Measurements from ENCODE around the gene GNAT3.

Gene GNAT3

DNA sequence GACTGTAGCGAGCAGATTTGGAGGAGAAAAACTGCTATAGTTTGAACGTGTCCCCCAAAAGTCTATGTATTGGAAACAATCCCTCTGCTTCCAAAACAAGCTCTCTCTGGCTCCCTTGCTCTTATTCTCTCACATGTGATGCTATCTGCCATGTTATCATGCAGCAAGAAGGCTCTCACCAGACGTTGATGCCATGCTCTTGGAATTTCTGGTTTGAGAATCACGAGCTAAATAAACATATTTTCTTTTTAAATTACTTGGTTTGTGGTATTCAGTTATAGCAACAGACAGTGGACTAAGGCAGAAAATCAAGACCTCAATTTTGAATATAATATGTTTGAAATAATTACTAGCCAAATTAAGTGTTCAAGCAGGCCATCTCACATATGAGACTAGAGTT, 17.5 kb upstream of the GNAT3 start:
- H3K36me3 ChIP-seq (ENCODE audit: insufficient read depth, low read length), result no peaks in the 10 kb centered on the region
- no peaks in the 10 kb centered on the region for H3K9me3 ChIP-seq (replicated peaks; ENCODE audit: low read length)
- H3K4me3 ChIP-seq (ENCODE audit: low read length), result no peak overlapping the region
- H3K4me1 ChIP-seq (ENCODE audit: control insufficient read depth, insufficient read depth, low read length), result peaks cover 9% of the 10 kb centered on the region
- no peak overlapping the region for H3K9ac ChIP-seq (ENCODE audit: low read depth, low read length)
- H3K27me3 ChIP-seq (ENCODE audit: control insufficient read depth, insufficient read depth, low read length), result no peaks in the 10 kb centered on the region
- no peak overlapping the region for H3K4me2 ChIP-seq (ENCODE audit: low read length)

DNA sequence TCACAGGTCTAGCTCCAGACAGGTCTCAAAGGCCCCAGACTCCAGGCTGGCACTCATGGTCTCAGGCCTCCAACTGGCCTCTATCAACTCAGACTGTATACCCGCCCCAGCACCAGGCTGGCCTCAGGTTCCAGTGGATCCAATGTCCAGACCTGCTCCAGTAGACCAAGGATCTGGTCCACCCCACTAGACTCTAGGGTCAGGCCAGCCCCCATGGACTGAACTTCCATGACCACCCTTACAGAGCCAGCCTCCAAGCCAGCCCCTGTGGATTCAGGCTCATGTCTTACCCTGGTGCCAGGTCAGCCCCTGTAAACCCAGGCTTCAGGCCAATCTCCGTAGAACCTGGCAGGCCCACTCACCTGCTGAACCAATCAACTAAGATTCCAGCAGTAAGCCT, 16.8 kb upstream of the GNAT3 start:
- Histone ChIP-seq H3K9ac (ENCODE audit: low read depth, low read length) (no peak overlapping the region), H3K4me3 (ENCODE audit: low read length) (no peak overlapping the region), H3K4me1 (ENCODE audit: control insufficient read depth, insufficient read depth, low read length) (peaks cover 9% of the 10 kb centered on the region), H3K4me2 (ENCODE audit: low read length) (no peak overlapping the region), H3K36me3 (ENCODE audit: insufficient read depth, low read length) (no peaks in the 10 kb centered on the region), H3K9me3 (replicated peaks; ENCODE audit: low read length) (no peaks in the 10 kb centered on the region), H3K27me3 (ENCODE audit: control insufficient read depth, insufficient read depth, low read length) (no peaks in the 10 kb centered on the region)

DNA sequence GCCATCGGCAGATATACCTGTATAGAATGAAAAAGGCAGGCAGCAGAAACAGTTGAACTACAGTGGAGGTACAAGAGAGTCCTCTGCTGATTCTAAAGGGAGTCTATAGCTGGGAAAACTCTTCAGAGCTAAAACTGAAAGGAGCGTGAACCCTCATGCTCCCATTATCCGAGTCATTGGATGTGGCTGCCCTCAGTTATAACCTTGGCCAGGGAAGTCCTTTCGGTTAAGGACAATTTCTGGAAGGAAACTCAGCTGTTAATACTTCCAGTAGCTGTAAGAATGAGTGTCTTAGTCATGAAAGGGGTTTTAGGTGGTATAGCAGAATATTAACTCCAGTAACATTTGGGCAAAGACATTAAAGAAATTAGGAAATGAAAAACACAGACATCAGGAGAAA, 14.6 kb upstream of the GNAT3 start:
- Histone ChIP-seq H3K4me3 (ENCODE audit: low read length) (no peak overlapping the region), H3K9me3 (replicated peaks; ENCODE audit: low read length) (no peaks in the 10 kb centered on the region), H3K4me2 (ENCODE audit: low read length) (no peak overlapping the region), H3K27me3 (ENCODE audit: control insufficient read depth, insufficient read depth, low read length) (no peaks in the 10 kb centered on the region), H3K36me3 (ENCODE audit: insufficient read depth, low read length) (no peaks in the 10 kb centered on the region), H3K9ac (ENCODE audit: low read depth, low read length) (no peak overlapping the region), H3K4me1 (ENCODE audit: control insufficient read depth, insufficient read depth, low read length) (peaks cover 9% of the 10 kb centered on the region)

DNA sequence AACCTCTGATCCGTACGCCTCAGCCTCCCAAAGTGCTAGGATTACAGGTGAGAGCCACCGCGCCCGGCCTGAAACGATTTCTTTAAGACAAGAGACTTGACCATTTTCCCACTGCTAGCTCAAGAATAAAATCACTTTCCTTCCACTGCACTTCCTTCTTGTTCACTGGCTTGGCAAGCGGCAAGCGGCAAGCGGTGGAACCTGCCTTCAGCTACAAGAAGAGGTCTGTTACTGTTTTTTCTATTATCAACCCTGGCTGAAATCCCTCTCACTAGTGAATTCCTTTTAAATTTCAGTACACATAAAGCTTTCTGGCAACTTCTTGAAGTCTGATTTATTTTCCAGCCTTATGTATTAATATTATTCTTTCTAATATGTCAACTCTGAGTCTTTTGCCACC, 12.8 kb upstream of the GNAT3 start:
- Histone ChIP-seq H3K9me3 (replicated peaks; ENCODE audit: low read length) (no peaks in the 10 kb centered on the region), H3K4me2 (ENCODE audit: low read length) (no peak overlapping the region), H3K4me1 (ENCODE audit: control insufficient read depth, insufficient read depth, low read length) (peaks cover 7% of the 10 kb centered on the region), H3K36me3 (ENCODE audit: insufficient read depth, low read length) (no peaks in the 10 kb centered on the region), H3K4me3 (ENCODE audit: low read length) (no peak overlapping the region), H3K27me3 (ENCODE audit: control insufficient read depth, insufficient read depth, low read length) (no peaks in the 10 kb centered on the region), H3K9ac (ENCODE audit: low read depth, low read length) (no peak overlapping the region)

DNA sequence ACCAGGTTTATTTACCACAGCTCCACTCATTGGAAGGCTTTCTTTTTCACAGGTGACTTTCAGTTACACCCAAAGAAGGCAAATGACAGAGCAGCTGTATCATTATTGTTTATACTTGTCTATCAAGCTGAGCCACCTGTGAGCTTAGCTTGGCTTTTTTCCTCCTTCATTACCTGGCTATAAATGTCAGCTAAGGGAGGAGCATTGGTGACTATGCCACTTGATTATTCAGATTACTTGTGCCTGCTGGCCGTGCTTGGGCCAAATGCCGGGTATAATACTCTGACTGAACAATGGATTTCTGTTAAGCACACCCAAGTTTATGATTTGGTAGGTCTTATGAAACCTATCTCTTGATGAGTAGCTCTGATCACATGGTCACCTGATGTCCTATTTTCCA, 9.9 kb upstream of the GNAT3 start:
- Histone ChIP-seq H3K9me3 (replicated peaks; ENCODE audit: low read length) (no peaks in the 10 kb centered on the region), H3K36me3 (ENCODE audit: insufficient read depth, low read length) (no peaks in the 10 kb centered on the region)

DNA sequence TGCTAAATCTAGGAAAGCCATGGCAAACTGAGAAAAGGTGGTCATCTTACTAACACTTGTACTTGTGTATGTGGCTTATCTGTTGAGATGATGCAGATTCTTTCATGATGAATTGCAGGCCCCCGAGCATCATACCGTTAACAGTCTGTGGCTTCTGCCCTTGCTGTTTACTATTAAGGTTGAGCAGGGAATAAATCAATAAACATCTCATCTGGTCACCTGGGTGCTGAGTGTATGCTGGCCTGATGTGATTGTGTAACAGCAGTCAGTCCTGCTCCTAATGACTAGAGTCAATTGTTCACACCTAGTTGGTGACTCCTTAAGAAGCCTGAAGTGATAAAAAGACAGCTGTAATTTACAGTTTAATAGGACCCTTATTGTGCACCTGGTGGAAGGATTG, 8.3 kb upstream of the GNAT3 start:
- Histone ChIP-seq H3K36me3 (ENCODE audit: insufficient read depth, low read length) (no peaks in the 10 kb centered on the region), H3K9ac (ENCODE audit: low read depth, low read length) (no peak overlapping the region), H3K4me1 (ENCODE audit: control insufficient read depth, insufficient read depth, low read length) (no peaks in the 10 kb centered on the region), H3K4me3 (ENCODE audit: low read length) (no peak overlapping the region), H3K4me2 (ENCODE audit: low read length) (no peak overlapping the region), H3K27me3 (ENCODE audit: control insufficient read depth, insufficient read depth, low read length) (no peaks in the 10 kb centered on the region), H3K9me3 (replicated peaks; ENCODE audit: low read length) (no peaks in the 10 kb centered on the region)

More for the DNA sequence above, 9.9 kb upstream of the GNAT3 start:
- no peaks in the 10 kb centered on the region for H3K27me3 ChIP-seq (ENCODE audit: control insufficient read depth, insufficient read depth, low read length)
- no peak overlapping the region for H3K4me2 ChIP-seq (ENCODE audit: low read length)
- H3K9ac ChIP-seq (ENCODE audit: low read depth, low read length), result no peak overlapping the region
- H3K4me1 ChIP-seq (ENCODE audit: control insufficient read depth, insufficient read depth, low read length), result no peaks in the 10 kb centered on the region
- no peak overlapping the region for H3K4me3 ChIP-seq (ENCODE audit: low read length)

DNA sequence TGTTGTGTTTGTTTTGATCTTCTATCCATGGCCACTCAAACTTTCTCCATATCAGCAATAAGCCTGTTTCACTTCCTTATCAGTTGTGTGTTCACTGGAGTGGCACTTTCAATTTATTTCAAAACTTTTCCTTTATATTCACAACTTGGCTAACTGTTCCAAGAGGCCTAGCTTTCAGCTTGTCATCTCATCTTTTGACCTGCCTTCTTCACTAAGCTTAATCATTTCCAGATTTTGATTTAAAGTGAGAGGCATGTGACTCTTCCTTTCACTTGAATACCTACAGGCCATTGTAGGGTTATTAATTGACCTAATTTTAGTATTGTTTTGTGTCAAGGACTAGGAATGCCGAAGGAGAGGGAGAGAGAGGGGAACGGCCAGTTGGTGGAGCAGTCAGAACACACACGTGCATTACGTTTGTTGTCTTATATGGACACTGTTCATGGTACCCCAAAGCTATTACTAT, 5.5 kb upstream of the GNAT3 start:
- Histone ChIP-seq H3K9me3 (replicated peaks; ENCODE audit: low read length) (no peaks in the 10 kb centered on the region), H3K4me1 (ENCODE audit: control insufficient read depth, insufficient read depth, low read length) (no peaks in the 10 kb centered on the region), H3K4me3 (ENCODE audit: low read length) (no peak overlapping the region), H3K36me3 (ENCODE audit: insufficient read depth, low read length) (no peaks in the 10 kb centered on the region), H3K27me3 (ENCODE audit: control insufficient read depth, insufficient read depth, low read length) (no peaks in the 10 kb centered on the region), H3K4me2 (ENCODE audit: low read length) (no peak overlapping the region), H3K9ac (ENCODE audit: low read depth, low read length) (no peak overlapping the region)

DNA sequence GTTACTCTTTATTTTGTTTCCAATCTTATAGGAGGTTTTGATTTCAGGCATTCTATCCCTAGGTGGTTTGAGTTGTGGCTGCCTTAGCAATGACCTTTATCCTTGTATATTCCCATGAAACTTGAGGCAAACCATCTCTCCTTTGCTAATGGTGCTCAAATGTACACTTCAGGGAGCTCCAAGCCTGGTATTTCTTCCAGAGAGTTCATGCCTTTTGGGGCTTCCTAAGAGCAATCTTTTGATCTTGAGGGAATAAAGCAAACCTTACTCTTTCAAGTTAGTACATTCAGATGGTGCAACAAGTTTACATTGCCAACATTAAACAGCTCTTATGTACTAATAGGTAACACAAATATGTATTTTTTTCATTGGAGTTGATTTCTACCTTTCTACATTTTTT, 3.4 kb upstream of the GNAT3 start:
- H3K9me3 ChIP-seq (replicated peaks; ENCODE audit: low read length), result no peaks in the 10 kb centered on the region
- H3K4me1 ChIP-seq (ENCODE audit: control insufficient read depth, insufficient read depth, low read length), result no peaks in the 10 kb centered on the region
- H3K27me3 ChIP-seq (ENCODE audit: control insufficient read depth, insufficient read depth, low read length), result no peaks in the 10 kb centered on the region
- H3K4me3 ChIP-seq (ENCODE audit: low read length), result no peak overlapping the region
- H3K9ac ChIP-seq (ENCODE audit: low read depth, low read length), result no peak overlapping the region
- H3K36me3 ChIP-seq (ENCODE audit: insufficient read depth, low read length), result no peaks in the 10 kb centered on the region
- H3K4me2 ChIP-seq (ENCODE audit: low read length), result no peak overlapping the region

DNA sequence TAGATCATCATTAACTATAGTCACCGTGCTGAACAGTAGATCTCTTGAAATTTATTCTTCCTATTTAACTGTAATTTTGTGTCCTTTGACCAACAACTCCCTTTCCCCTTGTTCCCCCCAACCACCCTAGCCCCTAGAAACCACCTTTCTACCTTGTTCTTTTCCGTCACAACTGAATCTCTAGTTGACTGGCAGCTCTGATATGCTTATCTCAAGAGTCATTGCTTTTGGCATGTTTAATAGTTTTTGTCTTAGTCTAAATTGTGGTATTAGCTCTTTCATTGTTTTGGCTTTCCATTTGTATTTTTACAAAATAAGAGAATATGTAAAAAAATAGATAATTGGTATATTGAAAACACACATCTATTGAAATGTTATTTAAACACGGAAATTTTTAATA, 1.8 kb downstream of the GNAT3 start:
- Histone ChIP-seq H3K36me3 (ENCODE audit: insufficient read depth, low read length) (no peaks in the 10 kb centered on the region), H3K27me3 (ENCODE audit: control insufficient read depth, insufficient read depth, low read length) (no peaks in the 10 kb centered on the region), H3K9me3 (replicated peaks; ENCODE audit: low read length) (no peaks in the 10 kb centered on the region), H3K4me3 (ENCODE audit: low read length) (no peak overlapping the region), H3K4me1 (ENCODE audit: control insufficient read depth, insufficient read depth, low read length) (peaks cover 9% of the 10 kb centered on the region), H3K4me2 (ENCODE audit: low read length) (no peak overlapping the region), H3K9ac (ENCODE audit: low read depth, low read length) (no peak overlapping the region)

DNA sequence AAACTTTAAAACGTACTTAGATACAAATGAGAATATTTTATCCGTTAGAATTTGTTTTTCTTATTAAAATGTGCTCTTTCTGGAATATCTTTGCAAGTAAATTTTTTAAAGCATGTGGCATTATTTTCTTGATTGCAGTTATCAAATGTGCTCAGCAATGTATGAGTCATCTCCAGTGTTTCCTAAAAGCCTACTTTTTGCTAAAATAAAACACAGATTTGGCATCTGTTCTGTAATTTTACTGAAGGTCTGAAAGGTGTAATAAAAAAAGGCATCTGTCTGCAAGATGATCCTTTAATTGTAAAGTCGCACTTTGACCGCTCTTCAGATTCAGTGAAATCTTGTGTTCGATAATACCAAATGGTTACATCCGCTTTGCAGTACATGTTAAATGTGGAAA, 3.4 kb downstream of the GNAT3 start:
- H3K27me3 ChIP-seq (ENCODE audit: control insufficient read depth, insufficient read depth, low read length), result no peaks in the 10 kb centered on the region
- H3K4me2 ChIP-seq (ENCODE audit: low read length), result no peak overlapping the region
- no peak overlapping the region for H3K9ac ChIP-seq (ENCODE audit: low read depth, low read length)
- no peaks in the 10 kb centered on the region for H3K36me3 ChIP-seq (ENCODE audit: insufficient read depth, low read length)
- no peak overlapping the region for H3K4me3 ChIP-seq (ENCODE audit: low read length)
- H3K4me1 ChIP-seq (ENCODE audit: control insufficient read depth, insufficient read depth, low read length), result peaks cover 9% of the 10 kb centered on the region
- no peaks in the 10 kb centered on the region for H3K9me3 ChIP-seq (replicated peaks; ENCODE audit: low read length)

DNA sequence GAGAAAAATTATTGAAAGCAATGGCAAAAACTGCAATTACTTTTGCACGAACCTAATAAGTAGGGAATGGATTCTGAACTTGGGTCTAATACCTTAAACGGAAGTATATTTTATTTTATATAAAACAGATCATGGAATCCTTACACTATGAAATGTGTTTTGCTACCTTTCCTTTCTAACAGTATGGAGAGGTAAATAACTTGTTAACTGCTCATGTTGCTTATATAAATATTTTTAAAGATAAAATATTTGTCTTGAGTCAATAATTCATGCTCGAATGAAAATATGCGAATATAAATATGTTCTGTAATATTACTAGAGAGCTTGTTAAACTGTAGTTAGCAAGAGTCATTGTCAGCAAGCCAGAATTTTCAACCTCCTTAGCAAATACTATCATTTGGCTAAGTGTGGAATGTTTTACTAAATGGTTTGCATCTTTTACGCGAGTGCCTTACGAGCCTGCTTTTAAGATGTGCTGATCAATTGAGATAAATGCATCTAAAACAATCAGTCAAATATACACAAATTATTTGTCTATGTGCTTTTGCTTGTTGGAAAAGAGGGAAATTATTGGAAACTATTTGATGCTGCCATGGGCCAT, 5.9 kb downstream of the GNAT3 start:
- no peaks in the 10 kb centered on the region for H3K36me3 ChIP-seq (ENCODE audit: insufficient read depth, low read length)
- H3K4me1 ChIP-seq (ENCODE audit: control insufficient read depth, insufficient read depth, low read length), result peaks cover 9% of the 10 kb centered on the region
- H3K4me2 ChIP-seq (ENCODE audit: low read length), result no peak overlapping the region
- no peak overlapping the region for H3K4me3 ChIP-seq (ENCODE audit: low read length)
- H3K27me3 ChIP-seq (ENCODE audit: control insufficient read depth, insufficient read depth, low read length), result no peaks in the 10 kb centered on the region
- H3K9me3 ChIP-seq (replicated peaks; ENCODE audit: low read length), result no peaks in the 10 kb centered on the region
- no peak overlapping the region for H3K9ac ChIP-seq (ENCODE audit: low read depth, low read length)

DNA sequence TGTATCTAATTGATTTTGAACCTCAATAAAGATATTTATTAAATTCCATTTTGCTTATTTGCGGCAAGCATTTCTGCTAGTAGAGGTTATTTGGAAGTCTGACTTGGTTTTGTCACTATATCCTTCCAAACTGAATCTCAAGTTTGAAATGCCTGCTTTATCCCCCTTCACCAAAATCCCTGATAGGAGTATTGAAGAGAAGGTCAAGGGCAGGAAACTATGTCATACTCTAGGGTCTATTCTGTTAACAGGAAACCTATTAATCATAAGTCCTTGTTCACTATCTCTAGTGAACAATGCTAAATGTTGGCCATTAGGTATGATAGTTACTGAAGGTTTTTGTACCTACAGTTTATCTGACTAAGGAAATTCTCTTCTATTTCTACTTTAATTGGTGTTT, 11.5 kb downstream of the GNAT3 start:
- Histone ChIP-seq H3K4me1 (ENCODE audit: control insufficient read depth, insufficient read depth, low read length) (peaks cover 37% of the 10 kb centered on the region), H3K9ac (ENCODE audit: low read depth, low read length) (peak overlapping the region; percentile 61)

More for the DNA sequence above, 11.5 kb downstream of the GNAT3 start:
- Histone ChIP-seq H3K36me3 (ENCODE audit: insufficient read depth, low read length) (no peaks in the 10 kb centered on the region), H3K9me3 (replicated peaks; ENCODE audit: low read length) (no peaks in the 10 kb centered on the region), H3K4me2 (ENCODE audit: low read length) (no peak overlapping the region), H3K4me3 (ENCODE audit: low read length) (no peak overlapping the region), H3K27me3 (ENCODE audit: control insufficient read depth, insufficient read depth, low read length) (no peaks in the 10 kb centered on the region)
